ENCODE results near the gene TTC16.

- TF ChIP-seq, protein P1, sequence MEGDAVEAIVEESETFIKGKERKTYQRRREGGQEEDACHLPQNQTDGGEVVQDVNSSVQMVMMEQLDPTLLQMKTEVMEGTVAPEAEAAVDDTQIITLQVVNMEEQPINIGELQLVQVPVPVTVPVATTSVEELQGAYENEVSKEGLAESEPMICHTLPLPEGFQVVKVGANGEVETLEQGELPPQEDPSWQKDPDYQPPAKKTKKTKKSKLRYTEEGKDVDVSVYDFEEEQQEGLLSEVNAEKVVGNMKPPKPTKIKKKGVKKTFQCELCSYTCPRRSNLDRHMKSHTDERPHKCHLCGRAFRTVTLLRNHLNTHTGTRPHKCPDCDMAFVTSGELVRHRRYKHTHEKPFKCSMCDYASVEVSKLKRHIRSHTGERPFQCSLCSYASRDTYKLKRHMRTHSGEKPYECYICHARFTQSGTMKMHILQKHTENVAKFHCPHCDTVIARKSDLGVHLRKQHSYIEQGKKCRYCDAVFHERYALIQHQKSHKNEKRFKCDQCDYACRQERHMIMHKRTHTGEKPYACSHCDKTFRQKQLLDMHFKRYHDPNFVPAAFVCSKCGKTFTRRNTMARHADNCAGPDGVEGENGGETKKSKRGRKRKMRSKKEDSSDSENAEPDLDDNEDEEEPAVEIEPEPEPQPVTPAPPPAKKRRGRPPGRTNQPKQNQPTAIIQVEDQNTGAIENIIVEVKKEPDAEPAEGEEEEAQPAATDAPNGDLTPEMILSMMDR (IDR thresholded peaks at IDR 0.05; ENCODE audit: extremely low read depth in 1 of 2, insufficient read depth in 1 of 2, low read depth in 1 of 2, low read length in 2 of 2), result no peak
- TF ChIP-seq POLR2AphosphoS5 (IDR thresholded peaks at IDR 0.05; ENCODE audit: insufficient read depth, low read depth, low read length), result no peak
- no peak for TF ChIP-seq POLR2A (IDR thresholded peaks at IDR 0.05; ENCODE audit: low read depth, low read length)
- no peak for TF ChIP-seq GATA2 (IDR thresholded peaks at IDR 0.05; ENCODE audit: insufficient read depth, insufficient read length, low read depth, low read length)
- TF ChIP-seq, protein P2, sequence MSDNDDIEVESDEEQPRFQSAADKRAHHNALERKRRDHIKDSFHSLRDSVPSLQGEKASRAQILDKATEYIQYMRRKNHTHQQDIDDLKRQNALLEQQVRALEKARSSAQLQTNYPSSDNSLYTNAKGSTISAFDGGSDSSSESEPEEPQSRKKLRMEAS (IDR thresholded peaks at IDR 0.05; ENCODE audit: insufficient read depth, insufficient read length), result no peak
- TF ChIP-seq EZH2 (IDR thresholded peaks at IDR 0.05; ENCODE audit: borderline replicate concordance, low read depth, low read length, severe bottlenecking), result no peak
Observed at GRCh38 chr9:127730799-127731410, 15.0 kb downstream of the TTC16 start.
